ENCODE data around the gene SORCS2.

The SORCS2 gene

GRCh38 chr4:7244331-7244665 is 52.0 kb downstream of the SORCS2 start:
- DNase-seq (ENCODE audit: low spot score), result no peak

DNA sequence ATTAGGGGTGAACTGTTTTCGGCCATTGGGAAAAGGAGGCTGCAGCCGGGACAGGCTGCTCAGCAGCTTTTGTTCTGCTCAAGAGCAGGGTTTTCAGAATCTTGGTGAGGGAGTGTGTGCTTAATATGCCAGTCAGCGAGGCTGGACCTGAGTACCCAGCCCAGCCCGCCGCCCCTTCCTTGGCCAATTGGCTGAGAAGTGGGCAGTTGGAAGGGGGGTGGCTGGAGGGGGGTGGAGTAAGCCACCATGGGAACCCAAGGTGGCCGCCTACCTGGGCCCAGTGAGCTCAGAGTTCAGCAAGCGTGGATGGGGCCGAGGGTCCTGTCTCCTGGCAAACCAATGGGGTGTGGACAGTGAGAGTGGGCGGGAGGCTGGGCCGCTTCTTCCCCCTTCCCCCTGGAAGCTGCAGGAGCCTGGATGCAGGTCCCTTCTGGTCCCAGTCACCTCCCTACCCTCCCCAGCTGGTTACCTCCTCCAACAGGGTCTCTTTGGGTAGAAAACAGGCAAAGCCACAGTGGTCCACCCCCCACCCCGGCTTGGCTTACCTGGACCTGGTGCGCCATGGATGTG is 52.5 kb downstream of the SORCS2 start:
- DNase-seq (ENCODE audit: low spot score), result no peak

- DNase-seq (ENCODE audit: low spot score), result no peak
Measured at GRCh38 chr4:7247521-7247920, 55.2 kb downstream of the SORCS2 start.

DNA sequence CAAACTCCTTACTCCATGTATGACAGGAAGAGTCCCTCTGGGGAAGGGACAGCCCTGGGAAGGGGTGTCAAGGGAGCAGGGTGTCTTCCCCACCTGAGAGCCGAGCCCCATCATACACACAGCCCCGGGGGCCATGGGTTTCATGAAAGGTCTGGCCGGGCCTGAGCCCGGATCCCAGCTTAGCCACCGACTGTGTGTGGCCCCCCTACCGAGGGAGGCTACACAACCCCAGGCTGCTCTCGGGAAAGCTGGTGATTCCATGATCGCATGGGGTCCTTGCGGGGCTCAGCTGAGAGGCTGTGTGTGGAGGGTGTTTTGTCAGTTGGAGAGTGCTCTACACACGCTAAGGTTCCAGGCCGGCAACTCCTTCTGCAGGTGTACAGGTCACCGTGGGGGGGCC is 55.6 kb downstream of the SORCS2 start:
- DNase-seq (ENCODE audit: low spot score), result no peak

DNA sequence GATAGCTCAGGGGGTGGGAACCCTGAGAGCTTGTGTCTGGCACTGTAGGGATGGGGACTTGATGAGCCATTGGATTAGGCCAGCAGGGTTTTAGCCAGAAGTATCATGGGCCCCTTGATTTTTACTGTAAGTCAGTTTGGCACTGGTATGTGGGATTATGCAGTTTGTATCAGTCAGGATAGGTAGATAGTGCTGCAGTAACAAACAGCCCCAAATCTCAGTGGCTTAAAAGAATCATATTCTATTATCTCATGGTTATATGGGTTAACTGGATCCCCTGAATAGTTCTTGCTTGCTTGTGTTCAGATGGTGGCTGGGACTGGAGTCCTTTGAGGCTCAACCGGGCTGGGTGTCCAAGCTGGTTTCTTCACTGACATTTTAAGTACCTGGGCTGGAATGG is 56.5 kb downstream of the SORCS2 start:
- DNase-seq (ENCODE audit: low spot score), result no peak

DNA sequence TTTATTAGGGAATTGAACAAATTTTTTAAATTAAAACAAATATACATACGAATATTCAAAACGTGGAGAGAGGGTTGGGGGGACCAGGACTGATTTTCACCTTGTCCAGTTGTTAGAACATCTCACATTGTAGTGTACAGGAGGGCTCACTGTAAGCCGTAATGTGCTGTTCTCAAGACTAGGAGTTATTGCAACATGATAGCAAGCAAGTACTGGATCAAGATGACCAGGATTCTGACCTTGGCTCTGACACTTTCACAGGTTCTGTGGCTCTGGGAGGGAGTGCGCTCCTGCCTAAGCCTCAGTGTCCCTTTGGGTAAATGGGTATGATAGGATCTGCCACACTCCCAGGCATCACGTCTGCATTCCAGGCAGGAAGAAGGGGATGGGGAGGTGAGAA is 59.0 kb downstream of the SORCS2 start:
- DNase-seq (ENCODE audit: low spot score), result no peak

GRCh38 chr4:7252051-7252450 is 59.7 kb downstream of the SORCS2 start:
- no peak for DNase-seq (ENCODE audit: low spot score)

DNA sequence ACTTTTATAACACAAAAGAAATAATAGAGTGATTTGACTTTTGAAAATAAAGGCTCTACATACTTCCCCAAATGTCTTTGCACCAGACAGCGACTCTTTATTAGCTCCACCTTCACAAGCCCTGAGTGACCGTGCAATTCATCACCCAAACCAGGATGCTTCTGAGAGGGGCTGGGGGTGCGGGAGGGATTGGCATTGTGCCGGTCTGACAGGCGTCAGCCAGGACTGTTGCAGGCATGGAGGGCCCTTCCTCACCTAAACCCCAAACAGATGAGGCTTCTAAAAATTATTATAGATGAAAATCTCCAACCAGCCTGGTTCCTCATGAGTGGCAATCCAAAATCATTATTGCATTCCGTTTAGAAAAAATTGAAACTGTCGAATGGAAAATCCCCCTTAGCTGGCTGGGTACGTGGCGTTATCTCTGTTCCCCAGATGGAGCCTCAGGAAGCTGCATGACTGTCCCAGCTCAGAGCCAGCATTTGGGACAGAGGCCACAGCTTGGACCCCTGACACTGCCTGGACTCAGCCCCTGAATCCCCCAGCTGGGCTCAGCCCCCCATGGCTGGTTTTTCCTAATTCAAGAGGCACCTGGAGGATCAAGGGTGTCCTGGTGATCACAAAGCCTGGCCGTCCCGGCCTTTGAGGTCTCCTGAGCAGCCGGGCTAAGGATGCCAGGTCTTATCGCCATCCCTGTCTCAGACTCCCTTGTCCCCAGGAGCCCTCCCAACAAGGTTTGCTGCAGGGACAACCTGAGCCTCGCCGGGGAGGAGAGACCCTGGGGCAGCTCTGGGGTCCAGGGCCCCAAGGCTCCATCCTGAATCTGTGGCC is 60.4 kb downstream of the SORCS2 start:
- no peak for DNase-seq (ENCODE audit: low spot score)

GRCh38 chr4:7253341-7253700 is 61.0 kb downstream of the SORCS2 start:
- DNase-seq (ENCODE audit: low spot score), result no peak

DNA sequence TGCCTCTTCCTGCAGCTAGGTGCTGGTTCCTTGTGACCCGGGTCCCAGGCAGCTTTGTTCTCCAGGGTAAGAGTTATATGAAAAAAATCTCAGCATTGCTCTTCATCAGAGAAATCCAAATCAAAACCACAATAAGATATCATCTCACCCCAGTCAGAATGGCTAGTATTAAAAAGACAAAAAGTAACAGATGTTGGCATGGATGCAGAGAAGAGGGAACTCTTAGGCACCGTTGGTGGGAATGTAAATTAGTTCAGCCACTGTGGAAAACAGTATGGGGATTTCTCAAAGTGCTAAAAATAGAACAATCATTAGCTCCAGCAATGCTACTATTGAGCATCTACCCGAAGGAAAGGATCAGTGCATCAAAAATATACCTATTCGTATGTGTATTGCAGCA is 61.5 kb downstream of the SORCS2 start:
- DNase-seq (ENCODE audit: low spot score), result no peak

DNA sequence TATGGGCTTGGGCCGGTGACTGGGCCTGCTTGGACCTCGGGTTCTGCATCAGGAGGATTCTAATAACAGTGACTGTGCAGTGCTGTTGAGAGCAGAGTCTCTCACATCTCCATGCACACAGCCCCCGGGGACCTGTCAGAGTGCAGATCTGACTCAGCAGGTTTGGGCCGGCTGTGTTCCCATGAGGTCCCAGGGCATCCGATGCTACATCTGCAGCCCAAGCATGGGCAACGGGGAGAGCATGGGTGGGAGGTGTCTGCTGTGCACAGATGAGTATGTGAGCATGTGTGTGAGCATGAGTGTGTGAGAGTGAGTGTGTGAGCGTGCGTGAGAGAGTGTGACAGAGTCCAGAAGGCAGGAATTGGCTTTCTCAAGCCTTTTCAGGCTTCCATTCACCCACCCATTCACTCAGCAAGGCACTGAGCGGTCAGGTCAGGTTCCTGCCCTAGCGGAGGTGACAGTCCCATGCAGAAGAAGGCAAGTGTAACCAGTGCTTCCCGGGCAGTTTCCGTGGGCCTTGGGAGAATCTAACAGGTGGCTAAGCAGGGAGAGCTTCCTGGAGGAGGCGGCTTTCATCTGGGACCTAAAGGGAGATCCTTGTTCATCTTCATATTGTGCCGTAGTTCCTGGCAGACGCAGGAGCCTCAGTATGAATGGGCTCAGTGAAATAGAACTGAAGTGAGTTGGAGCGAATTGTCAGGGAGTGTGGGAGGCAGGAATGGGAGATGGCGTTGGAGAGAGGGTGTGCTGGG is 62.6 kb downstream of the SORCS2 start:
- no peak for DNase-seq (ENCODE audit: low spot score)

DNA sequence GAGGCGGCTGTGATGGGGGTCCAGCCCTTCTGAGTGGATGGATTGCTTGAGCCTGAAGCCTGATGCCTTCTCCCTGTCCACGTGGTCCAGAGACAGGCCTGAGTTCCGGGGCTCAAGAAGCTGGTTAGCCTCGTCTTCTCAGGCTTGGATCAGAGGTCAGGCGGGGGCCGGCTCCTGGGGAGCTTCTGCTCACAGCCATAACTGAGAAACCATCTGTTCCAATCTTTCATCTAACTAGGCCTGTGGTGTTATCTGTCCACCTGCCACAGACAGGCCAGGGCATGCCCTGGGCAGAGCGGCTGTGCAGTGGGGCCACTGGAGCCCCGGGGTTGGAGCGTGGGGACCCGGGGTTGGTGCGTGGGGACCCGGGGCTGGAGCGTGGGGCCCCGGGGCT is 63.1 kb downstream of the SORCS2 start:
- DNase-seq (ENCODE audit: low spot score), result no peak

- DNase-seq (ENCODE audit: low spot score), result no peak
Measured at GRCh38 chr4:7255996-7256395, 63.7 kb downstream of the SORCS2 start.

- DNase-seq (ENCODE audit: low spot score), result no peak
Measured at GRCh38 chr4:7256984-7257810, 64.9 kb downstream of the SORCS2 start.

DNA sequence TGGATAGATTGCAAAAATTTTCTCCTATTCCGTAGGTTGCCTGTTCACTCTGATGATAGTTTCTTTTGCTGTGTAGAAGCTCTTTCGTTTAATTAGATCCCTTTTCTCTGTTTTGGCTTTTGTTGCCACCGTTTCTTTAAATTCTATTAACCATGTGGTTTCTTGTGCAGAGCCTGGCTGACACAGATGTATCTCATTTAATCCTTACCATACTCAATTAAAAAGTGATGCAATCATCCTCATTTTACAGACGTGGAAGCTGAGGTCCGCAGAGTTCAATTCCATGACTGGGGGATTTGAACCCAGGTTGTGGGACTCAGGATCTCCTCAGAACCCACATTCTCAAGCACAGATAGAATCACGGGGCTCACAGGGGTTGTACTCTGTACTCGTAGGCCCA is 66.7 kb downstream of the SORCS2 start:
- no peak for DNase-seq (ENCODE audit: low spot score)

DNA sequence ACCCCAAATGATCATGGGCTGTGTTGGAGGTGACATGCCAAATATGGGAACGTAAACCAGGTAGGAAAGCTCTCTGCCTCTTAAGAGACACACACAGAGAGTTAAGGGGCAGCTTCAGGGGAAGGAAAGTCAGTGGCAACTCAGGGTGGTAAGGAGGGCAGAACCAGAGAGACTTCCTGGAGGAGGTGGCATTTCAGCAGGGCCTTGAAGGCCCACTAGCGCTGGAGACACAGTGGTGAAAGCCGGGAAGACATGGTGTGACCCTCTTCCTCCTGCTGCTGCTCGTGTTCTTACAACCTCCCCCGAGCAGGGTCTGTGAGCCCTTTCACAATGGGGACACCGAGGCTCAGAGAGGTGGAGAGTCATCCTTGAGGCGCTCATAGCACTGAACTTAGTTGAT is 68.2 kb downstream of the SORCS2 start:
- DNase-seq (ENCODE audit: low spot score), result no peak

DNA sequence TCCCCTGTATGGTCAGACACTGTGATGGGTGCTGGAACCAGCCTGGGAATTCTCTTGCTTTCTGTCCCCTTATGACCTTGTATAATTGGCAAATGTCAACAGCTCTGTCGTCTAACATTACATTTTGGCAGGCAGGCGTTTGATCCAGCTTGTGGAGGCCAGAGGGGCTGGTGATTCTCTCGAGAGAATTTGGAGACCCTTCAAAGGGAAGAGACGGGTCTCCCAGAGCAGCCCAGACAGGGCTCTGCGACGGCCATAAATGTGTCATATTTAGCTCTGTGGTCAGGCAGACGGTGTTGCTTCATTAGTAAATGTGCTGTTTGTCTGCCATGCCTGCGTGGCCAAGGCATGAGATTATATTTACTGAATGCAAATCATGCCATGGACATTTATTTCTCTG is 68.7 kb downstream of the SORCS2 start:
- no peak for DNase-seq (ENCODE audit: low spot score)

DNA sequence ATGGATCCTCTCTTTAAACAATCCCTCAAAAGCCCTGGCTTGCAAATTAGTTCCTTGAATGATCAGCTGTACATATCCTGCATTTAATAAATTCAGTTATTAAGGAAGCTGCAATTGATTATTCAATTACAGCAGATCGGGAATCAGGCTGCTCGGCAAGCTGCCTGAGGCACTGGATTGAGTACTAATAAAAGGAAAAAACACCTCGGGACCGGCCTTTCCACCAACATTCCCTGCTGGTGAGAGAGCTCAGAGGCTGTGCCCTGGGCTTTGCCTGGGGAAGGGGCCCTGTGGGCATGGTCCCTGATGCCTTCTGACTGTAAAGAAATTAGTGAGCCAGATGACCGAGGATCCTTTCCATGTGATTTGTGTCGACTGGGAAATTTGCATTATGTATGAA is 69.2 kb downstream of the SORCS2 start:
- DNase-seq (ENCODE audit: low spot score), result no peak

DNA sequence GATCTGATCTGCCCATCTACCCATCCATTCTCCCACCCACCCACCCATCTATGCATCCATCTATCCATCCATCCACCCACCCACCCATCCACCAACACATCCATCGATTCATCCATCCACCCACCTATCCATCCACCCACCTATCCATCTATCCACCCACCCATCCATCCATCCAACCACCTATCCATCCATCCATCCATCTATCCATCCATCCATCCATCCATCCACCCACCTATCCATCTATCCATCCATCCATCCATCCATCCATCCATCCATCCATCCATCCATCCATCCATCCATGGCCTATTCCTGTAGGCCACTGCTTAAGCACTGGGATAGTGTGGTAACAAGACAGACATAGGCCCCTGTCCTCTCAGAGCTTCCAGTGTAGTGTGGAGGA is 69.8 kb downstream of the SORCS2 start:
- no peak for DNase-seq (ENCODE audit: low spot score)

- DNase-seq (ENCODE audit: low spot score), result no peak
Measured at GRCh38 chr4:7263166-7263565, 70.8 kb downstream of the SORCS2 start.

DNA sequence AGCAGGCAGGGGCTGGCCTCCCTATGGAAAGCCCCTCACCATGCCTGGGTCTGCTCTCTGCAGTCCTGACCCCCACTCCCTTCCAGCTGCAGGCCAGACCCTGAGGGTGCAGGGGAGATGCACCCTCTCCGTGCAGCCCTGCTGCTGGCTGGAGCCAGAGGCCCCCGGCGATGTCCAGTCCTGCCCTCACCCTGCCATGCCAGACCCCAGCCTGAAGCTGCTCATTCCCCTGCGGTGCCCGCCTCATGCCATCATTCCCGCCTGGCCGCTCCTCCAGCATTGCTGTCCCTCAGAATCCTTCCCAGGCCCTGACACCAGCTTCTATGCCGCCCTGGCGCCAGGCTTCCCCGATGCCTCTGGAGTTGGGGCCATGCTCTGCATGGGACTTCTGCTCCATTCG is 72.4 kb downstream of the SORCS2 start:
- DNase-seq (ENCODE audit: low spot score), result no peak

DNA sequence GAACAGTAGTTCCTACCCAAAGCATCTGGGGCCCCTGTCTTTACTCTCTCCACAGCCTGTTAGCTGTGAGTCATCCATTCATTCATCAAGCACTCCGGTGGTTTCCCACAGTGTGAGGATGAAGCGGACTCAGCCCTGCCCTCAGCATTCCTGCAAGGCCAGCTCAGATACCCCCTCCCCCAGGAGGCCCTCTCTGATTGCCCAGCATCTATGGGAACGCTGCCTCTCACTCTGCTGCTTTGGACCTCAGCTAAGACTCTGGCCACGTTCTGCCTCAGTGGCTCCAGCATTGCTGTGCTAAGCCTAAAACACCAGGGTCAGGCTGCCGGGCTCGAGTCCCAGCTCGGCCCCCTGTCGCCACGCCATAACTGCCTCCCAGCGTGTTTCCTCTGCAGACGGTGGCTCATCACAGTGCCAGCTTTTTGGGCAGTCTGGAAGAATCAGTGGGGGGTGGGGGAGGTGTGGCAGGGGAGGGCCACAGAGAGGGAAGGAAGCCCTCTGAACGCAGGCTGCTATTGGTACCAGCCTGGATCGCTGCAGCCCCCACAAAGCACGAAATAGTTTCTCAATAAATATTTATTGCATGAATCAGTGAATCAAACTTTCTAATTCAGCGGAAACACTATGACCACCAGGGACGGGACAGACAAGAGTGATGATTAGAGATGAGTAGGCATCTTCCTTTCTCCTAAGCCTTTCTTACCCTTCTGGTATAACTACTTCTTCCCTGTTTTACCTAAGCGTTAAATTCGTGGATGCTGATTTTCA is 74.4 kb downstream of the SORCS2 start:
- no peak for DNase-seq (ENCODE audit: low spot score)

Data from COLO829 (cell line).